HL-60/S4 (cell line): ENCODE data around the gene GRAMD4.
"Not testable (repeated sequence)": the region's sequence is repeated elsewhere in the genome, so short reads cannot be mapped to it uniquely, and the experiment has no call there.

Experiments used
- in situ Hi-C: fragments of 300-500 bp; cut with MboI; formaldehyde crosslinking; loops from 2 replicates; pipeline ENCODE4 v1.14.3; 2022; ENCODE audit warnings: low sequenced_read_pairs

The GRAMD4 gene

DNA sequence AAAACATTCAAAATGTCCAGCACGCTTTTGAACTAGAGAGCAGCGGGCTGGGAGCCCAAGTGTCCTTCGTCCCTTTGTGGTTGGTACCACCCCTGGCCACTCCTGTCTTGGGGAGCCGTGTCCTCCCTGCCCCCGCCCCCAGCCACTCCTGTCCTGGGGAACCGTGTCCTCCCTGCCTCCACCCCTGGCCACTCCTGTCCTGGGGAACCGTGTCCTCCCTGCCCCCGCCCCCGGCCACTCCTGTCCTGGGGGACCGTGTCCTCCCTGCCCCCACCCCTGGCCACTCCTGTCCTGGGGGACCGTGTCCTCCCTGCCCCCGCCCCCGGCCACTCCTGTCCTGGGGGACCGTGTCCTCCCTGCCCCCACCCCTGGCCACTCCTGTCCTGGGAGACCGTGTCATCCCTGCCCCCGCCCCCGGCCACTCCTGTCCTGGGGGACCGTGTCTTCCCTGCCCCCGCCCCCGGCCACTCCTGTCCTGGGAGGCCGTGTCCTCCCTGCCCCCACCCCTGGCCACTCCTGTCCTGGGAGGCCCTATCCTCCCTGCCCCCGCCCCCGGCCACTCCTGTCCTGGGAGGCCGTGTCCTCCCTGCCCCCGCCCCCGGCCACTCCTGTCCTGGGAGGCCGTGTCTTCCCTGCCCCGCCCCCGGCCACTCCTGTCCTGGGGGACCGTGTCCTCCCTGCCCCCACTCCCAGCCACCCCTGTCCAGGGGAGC is 14.9 kb downstream of the GRAMD4 start:
- in situ Hi-C loops, result not testable (repeated sequence)

DNA sequence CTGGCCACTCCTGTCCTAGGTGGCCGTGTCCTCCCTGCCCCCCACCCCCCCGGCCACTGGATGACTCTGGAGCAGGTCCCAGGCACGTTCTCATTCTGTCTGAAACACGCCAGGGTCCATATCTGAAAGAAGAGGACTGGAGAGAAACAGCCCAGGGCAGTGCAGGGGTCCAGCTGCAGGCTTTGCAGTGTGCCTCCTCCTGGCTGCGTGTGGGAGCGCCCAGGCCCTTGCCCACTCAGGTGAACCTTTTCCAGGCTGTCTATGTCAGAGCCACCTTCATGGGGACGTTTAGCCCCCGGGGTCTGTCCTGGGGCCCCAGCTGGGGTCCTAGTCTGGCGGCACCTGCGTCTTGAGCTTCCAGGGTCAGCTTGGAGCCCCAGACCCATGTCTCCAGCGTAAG is 15.6 kb downstream of the GRAMD4 start:
- in situ Hi-C loops, result no loop called here

DNA sequence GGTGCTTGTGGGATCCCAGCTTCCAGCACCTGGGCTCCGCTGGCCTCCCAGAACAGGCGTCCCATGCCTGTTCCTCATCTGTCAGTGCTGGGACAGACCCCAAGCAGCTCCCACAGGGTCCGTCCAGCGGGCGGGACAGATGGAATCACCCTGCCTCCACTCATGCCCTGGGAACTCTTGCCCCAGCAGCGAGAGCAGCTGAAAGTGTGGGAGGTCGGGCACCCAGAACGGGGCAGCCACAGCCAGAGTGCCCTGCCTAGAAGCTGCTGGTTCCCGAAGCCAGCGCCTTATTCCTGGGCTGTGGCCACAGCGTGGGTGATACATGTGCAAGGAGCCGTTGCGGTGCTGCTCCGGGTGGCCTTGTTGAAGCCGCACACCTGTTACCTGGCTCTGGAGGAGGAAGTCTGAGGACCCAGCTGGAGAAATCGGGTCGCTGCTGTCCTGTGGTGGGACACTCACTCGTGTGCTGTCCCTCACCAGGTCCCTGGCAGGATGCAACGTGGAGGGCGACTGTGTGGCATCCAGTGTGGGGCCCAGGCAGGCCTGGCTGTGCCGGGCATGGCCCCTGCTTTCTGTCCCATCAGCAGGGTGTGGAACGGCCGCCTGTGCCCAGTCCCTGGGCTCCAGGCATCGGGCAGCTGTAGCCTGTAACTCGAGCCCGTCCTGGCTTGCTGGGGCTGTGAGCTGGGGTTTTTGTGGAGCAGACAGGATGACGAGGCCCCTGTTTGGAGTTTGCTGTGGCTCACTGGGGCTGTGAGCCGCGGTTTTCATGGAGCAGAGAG is 16.2 kb downstream of the GRAMD4 start:
- in situ Hi-C loops, result no loop called here

DNA sequence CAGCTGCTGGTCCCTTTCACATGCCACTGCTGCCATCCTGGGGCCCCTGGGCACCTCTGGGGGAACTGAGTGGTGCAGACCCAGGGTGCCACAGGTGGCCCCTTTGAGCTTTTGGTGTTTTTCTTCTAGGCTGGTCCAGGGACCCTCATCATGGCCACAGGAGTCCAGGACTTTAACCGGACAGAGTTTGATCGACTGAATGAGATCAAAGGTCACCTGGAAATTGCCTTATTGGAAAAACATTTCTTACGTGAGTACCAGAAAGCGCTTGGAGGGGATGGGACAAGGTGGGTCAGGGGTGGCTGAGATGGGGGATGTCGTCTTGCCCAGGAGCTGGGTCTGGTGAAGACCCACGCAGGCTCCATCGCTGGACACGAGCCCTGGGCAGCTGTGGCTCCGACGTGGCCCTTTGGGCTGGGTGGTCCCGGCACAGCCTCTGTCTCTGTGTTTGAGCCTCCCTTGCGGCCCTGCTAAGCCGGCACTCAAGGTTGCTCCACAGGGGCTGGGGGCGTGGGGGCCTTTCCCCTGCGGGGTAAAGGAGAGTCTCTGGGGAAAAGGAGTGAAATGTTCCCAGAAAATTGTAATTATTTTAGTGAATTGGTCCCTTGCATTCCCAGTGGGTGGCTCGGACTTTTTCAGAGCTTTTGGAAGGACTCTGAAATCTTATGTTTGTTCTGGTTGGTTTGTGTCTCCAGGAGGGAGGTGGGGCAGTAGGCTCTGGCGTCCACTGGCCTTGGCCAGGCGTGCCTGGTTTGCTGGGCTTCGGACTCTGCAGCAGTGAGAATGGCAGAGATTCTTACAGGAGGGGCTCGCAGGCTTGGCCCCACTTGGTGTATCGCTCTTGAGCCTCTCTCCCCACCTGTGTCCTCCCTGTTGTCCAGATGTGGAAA is 17.8 kb downstream of the GRAMD4 start:
- in situ Hi-C loops, result no loop called here

DNA sequence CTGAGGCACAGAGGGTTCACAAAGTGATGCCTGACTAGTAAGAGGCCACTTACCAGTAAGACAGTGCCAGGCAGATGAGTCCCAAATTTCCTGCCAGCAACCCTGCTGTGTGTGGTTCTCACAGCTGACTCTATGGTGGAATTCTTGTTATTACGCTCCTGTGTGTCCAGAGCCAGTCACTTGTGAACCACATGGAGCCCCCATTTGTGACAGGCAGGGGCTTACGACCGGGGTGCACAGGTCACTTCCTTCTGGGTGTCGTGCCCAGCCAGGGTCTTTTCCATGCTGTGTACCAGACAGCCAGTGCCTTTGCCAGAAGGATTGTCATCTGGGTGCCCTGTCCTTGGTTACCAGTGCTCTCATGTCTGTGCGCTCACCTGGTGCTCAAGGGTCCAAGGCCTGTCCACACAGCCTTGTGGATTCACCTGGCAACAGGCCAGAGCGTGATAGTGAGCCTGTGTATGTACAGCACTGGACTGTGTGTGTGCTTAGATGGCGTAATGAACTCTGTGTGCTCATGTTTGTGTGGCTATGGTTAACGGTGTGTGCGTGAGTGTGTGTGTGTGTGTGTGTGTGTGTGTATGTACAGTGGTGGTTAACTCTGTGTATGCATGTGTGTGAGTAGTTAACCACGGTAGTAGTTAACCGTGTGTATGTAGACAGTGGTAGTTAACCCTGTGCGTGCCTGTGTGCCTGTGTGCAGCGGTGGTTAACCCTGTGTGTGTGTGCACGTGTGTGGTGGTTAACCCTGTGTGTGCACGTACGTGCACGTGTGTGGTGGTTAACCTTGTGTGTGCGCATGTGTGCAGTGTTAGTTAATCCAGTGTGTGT is 18.6 kb downstream of the GRAMD4 start:
- in situ Hi-C loops, result no loop called here

DNA sequence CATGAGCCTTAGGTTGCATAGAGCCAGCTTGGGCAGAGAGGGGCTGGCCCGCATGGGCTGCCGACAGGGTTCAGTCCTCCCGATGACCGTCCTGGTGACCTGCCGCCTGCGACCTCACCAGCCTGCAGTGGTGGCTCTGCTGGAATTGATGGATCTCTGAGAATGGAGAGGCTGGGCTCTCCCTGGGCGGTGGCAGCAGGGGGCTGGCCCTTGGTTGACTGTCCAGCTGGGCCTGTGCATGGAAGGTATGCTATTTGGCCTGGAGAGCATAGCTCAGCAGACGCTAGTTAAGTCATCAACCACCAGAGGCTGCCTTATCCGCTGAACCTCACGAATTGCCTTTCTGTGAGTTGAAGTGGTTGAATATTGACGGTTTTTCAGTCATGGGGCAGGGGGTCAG is 19.7 kb downstream of the GRAMD4 start:
- in situ Hi-C loops, result no loop called here

DNA sequence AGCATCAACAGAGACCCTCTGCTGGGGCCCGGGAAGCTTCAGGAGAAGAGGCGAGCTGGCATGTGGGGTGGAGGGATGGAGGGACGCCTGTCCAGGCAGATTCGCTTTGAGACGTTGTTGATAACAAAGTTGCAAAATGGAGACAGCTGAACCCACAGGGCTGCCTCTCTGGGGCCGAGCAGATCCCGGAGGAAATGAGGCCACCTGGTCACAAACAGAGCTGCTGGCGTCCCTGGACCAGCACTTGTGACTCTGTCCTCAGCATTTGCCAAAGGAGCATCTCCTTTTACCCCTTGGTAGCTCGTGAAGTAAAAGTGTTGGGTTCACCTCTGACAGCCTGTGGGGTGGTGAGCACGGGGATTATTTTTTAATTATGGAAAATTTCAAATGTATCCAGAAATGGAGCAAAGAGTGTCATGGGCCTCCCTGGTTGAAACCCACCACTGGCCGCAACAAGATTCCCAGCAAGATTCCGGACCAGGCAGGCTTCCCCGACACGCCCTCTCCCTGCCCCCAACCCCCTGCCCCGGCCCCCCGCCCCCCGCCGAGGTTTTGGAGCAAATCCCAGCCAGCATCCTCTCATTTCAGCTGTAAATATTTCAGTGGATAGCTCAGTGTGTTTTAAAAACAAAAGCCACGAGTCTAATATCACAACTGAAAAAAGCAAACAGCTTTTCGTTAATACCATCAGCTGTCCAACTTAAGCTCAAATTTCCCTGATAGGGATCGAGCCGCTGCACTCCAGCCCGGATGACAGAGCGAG is 20.3 kb downstream of the GRAMD4 start:
- in situ Hi-C loops, result no loop called here

DNA sequence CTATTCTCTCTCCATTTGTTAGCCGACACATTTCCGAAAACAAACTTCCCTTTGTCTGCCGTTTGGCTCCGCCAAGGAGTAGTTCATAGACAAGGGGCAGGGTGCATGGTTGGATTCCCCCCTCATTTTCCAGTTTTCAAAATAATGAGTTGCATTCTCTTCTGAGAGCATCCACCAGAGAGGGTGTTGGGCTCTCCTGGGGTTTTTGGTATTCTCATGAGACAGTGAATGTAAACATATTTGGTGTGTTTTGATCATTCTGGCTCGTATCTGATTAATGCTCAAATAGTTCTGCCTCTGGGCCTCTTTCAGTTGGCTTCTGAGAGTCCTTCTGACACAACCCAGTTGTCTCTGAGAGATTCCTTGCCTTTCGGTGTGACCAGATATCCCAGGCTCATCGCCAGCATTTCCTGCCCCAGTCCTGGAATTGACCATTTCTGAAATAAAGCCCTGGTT is 21.7 kb downstream of the GRAMD4 start:
- in situ Hi-C loops, result no loop called here

DNA sequence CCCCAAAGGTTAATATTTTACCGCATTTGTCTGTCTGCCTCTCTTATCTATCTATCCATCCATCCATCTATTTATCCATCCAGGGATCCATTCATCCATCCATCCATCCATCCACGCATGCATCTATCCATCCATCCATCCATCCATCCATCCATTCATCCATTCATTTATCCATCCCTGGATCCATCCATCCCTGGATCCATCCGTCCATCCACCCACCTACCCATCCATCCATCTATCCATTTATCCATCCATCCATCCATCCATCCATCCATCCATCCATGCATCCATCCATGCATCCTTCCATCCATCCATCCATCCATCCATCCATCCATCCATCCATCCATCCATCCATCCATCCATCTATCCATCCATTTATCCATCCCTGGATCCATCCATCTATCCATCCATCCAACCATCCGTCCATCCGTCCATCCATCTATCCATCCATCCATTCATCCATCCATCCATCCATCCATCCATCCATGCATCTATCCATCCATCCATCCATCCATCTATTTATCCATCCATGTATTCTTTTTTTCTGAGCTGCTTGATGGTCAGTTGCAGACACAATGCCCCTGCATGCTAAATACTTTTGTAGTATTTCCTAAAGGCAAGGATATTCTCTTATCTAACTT is 22.8 kb downstream of the GRAMD4 start:
- in situ Hi-C loops, result not testable (repeated sequence)

DNA sequence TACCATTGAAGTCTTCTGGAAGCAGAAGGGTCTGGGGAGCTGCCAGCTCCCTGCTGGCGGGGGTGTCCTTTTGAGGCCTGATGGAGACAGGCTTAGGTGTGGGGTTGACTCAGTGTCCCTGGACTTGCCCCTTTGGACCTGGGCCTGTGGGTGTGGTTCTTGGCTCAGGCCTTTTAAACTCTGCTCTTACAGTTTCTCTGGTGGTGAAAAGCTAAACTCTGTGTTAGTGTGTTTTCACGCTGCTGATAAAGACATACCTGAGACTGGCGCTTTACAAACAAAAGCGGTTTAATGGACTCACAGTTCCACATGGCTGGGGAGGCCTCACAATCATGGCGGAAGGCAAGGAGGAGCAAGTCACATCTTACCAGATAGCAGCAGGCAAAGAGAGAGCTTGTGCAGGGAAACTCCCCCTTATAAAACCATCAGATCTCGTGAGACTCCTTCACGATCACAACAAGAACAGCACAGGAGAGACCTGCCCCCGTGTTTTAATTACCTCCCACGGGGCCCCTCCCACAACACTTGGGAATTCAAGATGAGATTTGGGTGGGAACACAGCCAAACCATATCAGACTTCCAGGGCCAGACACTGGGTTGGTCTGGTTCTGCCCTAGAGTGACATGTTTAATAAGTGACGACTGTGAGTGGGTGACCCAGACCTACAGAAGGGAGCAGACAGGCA is 26.5 kb downstream of the GRAMD4 start:
- in situ Hi-C loops, result no loop called here

DNA sequence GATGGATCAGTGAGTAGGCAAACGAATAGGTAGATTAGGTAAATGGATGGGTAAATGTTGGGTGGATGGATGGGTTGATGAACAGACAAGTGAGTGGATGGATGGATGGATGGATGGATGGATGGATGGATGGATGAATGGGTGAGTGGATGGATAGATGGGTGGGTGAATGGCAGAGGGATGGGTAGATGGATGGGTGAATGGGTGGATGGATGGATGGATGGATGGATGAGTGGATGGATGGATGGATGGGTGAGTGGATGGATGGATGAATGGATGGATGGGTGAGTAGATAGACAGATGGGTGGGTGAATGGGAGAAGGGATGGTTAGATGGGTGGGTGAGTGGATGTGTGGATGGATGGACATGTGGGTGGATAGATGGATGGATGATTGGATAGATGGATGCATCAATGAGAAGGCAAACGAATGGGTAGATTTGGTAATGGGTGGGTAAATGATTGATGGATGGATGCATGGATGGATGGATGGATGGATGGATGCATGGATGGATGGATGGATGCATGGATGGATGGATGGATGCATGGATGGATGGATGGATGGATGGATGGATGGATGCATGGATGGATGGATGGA is 28.1 kb downstream of the GRAMD4 start:
- in situ Hi-C loops, result not testable (repeated sequence)

DNA sequence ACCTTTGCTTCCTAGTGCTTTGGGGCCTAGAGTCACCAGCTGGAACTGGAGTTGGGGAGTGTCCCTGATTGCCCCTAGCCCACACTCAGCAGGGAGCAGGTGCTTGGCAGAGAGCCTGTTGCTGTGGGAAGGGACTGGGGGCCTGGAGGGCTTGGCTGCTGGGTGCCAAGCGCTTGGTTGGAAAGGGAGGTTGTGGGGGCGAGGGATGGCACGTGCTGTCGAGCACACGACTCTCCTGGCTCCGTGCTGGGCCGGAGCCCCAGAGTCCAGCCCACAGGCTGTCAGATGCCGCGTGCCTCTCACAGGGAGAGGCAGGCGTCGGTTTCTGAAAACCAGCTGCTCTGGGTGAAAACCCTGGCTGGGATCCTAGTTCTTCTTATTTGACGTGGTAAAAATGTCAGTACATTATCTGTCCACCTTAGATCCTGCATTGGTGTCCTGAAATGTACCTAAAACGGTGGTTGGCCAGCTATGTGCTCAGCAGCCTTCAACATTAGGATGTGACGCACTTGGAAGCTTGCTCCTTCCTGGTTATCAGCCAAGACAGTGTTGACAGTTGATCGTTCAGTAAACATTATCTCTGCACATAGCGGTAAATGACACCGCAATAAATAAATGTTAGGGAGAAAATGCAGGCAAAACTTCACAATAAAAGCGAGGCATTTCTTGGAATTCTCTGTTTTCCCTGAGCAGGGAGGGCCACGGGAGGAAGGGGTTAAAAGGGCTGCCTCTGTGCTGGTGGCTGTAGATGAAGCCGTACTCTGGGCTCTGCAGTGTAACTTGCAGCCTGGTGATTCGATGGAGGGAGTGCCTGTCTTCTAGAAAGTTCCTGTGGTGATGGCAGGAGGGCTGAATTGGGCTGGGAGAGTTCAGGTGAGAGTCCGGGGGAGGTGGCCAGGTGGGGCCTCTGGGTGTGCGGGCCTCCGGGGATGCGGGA is 29.2 kb downstream of the GRAMD4 start:
- in situ Hi-C loops, result no loop called here

DNA sequence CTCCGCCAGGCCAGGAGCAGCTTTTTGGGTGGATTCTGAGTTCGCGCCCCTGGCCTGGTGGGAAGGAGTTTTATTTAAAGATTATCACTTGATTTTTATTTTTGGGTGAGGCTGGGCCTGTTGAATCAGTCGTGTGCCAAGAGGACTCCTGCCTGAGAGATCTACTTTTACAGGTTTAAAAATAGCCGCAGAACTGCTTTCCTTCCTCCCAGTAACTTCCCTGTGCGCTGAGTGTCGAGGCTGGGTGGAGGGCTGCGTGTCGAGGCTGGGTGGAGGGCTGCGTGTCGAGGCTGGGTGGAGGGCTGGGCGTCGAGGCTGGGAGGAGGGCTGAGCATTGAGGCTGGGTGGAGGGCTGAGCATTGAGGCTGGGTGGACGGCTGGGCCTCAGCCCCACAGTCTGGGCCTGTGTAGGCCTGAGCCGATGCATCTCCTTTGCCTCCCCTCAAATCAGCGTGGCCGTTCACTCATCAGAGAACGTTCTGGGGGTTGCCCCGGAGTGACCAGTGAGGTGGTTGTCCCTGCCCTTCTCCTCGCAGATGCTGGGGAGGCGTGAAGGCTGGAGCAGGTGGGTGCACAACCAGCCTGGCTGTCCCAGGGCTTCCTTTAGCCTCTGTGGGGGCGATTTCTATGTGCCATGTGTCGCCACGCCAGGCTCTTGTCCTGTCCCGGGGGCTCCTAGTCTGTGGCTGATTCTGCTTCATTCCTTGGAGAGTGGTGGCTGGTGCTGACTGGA is 30.1 kb downstream of the GRAMD4 start:
- in situ Hi-C loops, result no loop called here

DNA sequence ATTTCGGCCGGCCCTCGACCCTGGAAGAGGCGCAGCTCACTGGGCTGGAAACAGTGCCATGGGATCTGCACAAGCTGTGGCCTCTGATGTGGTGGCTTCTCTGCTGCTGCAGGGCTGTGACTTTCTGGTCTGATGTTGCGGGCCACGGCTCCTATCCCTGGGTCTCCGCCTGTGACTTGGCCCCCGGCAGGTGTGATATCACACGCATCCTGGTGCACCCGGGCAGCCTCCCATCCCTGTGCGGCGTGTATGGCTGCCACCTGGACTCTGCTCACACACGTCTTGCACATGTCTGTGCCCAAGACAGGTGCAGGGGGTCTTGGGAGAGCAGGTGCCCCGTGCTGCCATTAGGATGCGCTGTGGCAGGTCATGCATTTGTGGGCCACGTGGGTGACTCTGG is 31.1 kb downstream of the GRAMD4 start:
- in situ Hi-C loops, result no loop called here

DNA sequence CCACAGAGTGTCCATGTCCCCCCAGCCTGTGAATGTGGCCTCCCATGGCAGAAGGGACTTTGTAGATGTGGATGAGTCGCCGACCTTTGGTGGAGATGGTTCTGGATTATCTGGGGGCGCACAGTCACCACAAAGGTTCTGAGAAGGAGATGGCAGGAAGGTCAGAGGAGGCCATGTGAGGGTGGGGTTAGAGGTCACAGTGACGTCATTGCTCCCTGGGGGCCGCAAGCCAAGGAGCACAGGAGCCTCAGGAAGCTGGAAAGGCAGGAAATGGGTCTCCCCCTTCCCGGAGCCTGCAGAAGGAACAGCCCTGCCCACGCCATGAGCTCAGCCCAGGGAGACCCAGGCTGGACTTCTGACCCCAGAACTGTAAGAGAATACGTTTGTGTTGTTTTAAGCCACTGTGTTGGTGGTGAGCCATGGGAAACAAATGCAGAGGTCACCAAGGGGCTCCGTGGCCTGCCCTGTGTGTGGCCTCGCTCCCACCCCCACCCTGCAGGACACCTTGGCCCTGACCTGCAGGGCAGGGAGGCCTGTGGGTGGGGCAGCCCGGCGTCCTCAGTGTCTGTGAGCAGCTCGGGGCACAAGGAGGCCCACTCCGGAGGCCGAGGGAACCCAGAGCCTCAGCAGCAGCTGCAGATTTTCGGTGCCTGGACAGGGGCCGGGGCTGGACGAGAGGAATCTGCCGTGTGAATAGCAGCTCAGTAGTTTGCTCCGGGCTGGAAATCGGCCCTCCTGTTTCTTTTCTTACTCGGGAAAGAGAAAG is 32.1 kb downstream of the GRAMD4 start:
- in situ Hi-C loops, result no loop called here

DNA sequence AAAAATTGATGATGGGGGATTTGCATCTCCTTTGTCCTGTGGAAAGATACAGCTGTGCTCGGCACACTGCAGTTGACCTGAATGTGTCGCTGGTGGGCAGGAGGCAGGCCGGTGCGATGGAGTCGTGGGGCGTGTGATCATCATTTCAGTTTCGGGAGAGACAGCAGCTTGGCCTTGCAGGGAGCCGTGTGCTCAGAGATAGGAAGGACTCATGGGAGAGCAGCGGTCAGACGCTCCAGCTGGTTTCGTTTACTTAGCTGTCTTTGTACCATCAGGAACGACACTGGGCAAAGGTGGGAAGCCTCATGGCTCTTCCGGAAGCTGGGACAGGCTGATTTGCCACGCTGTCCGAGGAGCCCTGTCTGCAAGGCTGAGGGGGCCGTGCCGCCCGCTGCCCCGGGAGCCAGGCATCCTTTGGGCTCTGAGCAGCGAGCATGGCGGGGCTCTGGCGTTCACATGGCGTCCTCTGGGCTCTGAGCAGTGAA is 32.7 kb downstream of the GRAMD4 start:
- in situ Hi-C loops, result no loop called here
